ENCODE results near the gene PARVA. TPM values are rescaled to one million over a fixed set of nuclear protein-coding genes. Genes with fewer than 3 reads are reported as not detected.

The PARVA gene
- total and polyA plus RNA-seq, 7 donors: 15.7 to 195 (median 110) TPM

DNA sequence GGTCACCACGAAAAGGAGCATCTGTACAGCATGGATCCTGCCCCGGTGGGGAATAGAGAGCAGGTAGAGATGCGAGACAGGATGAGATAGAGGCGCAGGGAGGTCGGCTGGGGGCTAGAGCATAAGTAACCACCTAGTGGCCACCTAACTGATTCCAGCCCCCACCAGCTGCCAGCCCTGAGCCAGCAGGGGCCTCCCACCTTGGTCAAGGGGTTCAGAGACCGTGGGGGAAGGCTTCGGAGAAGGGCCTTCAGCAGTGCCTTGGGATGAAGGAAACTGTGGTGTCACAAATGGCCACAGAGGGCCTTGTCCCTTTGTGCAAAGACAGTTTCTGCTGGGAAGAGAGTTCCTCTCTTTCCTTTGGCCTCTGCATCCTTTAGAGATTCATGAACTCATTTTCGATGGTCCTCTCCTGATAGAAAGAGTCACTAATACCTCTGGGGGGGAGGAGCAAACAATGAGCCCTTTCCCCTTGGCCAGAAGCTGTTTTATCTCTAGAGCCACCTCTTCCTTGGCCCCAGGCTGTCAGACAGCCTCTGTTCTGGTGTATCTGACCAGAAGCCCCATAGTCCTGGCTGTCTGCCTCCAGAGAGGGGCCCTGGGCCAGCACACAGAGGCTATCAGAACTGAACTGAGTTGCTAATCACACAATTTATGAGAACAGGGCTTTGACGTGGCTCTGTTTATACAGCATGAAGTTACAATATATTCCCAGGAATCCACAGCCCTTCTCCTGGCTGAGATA is 146.0 kb downstream of the PARVA start:
- H3K27me3 ChIP-seq: no peaks in the 10 kb centered on the region
- H3K4me1 ChIP-seq: peaks cover 0 to 51% (median 38%) of the 10 kb centered on the region in 4 donors
- WGBS, 2 donors: 88 to 91% methylated on average over 9 of the region's 9 CpGs
- intact Hi-C loops (cut with DNase I): no loop called here
- peak overlapping the region; percentile 33 to 64 (median 50) for H3K27ac ChIP-seq
- peaks cover 7 to 76% (median 19%) of the 10 kb centered on the region in 4 donors for H3K36me3 ChIP-seq
- no peaks in the 10 kb centered on the region for H3K9me3 ChIP-seq
- no peak overlapping the region for H3K4me3 ChIP-seq
- no peak for TF ChIP-seq POLR2AphosphoS5 (IDR thresholded peaks at IDR 0.05)
- TF ChIP-seq, protein P1, sequence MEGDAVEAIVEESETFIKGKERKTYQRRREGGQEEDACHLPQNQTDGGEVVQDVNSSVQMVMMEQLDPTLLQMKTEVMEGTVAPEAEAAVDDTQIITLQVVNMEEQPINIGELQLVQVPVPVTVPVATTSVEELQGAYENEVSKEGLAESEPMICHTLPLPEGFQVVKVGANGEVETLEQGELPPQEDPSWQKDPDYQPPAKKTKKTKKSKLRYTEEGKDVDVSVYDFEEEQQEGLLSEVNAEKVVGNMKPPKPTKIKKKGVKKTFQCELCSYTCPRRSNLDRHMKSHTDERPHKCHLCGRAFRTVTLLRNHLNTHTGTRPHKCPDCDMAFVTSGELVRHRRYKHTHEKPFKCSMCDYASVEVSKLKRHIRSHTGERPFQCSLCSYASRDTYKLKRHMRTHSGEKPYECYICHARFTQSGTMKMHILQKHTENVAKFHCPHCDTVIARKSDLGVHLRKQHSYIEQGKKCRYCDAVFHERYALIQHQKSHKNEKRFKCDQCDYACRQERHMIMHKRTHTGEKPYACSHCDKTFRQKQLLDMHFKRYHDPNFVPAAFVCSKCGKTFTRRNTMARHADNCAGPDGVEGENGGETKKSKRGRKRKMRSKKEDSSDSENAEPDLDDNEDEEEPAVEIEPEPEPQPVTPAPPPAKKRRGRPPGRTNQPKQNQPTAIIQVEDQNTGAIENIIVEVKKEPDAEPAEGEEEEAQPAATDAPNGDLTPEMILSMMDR (IDR thresholded peaks at IDR 0.05): no peak
- TF ChIP-seq POLR2A (IDR thresholded peaks at IDR 0.05): no peak
- no peak for TF ChIP-seq EP300 (IDR thresholded peaks at IDR 0.05)
- DNase-seq: peak; percentile 57

DNA sequence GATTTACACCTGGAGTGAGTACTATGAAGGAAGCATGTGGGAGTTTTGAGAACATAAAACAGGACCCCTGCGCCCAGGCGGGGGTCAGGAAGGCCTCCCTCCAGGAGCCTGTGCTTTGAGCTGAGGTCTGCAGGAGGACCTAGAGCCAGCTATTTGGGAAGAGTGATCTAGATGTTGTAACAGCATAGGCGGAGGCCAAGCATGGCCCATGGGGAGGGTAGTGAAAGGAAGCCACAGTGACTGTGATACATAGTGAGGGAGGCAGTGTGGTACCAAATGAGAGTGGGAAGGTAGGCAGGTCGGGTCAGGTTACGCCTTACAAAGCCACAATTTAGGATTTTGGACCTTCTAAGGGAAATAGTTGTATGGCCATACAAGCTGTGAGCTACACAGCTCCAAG is 147.5 kb downstream of the PARVA start:
- intact Hi-C loops (cut with DNase I): no loop called here
- peak; percentile 75 for DNase-seq
- WGBS, 2 donors: 73 to 75% methylated on average over 5 of the region's 5 CpGs
- no peak for TF ChIP-seq EP300 (IDR thresholded peaks at IDR 0.05)
- no peak for TF ChIP-seq POLR2AphosphoS5 (IDR thresholded peaks at IDR 0.05)
- TF ChIP-seq, protein P1 (IDR thresholded peaks at IDR 0.05): no peak
- no peak for TF ChIP-seq POLR2A (IDR thresholded peaks at IDR 0.05)
- Histone ChIP-seq H3K4me1 (peaks cover 0 to 39% (median 33%) of the 10 kb centered on the region in 4 donors), H3K9me3 (no peaks in the 10 kb centered on the region), H3K27me3 (no peaks in the 10 kb centered on the region), H3K36me3 (peaks cover 9 to 75% (median 20%) of the 10 kb centered on the region in 4 donors), H3K27ac (peak overlapping the region; percentile 29 to 64 (median 56)), H3K4me3 (no peak overlapping the region)

DNA sequence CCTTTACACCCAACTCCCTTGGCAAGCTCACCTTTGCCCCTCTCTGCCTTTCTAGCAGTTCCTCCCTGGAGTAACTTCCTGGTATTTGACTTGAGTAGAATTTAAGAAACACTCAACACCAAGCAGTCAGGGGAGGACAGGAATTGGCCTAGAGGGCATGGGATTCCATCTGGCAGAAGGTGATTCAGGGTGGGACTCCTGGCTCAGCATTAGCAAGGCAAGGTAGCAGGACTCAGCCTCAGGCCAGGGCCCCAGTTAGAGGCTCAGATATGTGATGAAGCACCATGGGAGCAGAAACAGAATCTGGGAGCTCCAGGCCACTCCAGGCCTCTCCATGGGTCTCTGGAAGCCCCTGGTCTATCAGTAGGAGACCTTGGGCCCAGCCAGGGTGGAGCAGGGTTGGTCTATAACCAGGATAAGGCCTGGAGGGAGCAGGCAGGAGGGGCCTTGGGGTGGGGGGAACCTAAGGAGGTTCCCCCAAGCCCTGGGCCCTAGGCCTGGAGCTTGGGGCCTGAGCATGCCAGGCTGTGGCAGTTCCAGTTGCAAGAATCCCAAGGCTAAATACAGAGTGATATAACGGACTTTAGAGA is 148.2 kb downstream of the PARVA start:
- H3K27ac ChIP-seq: peak overlapping the region; percentile 29 to 64 (median 56)
- peaks cover 9 to 68% (median 19%) of the 10 kb centered on the region in 4 donors for H3K36me3 ChIP-seq
- TF ChIP-seq EP300 (IDR thresholded peaks at IDR 0.05) (no peak), POLR2AphosphoS5 (IDR thresholded peaks at IDR 0.05) (no peak), POLR2A (IDR thresholded peaks at IDR 0.05) (no peak)
- TF ChIP-seq, protein P1 (IDR thresholded peaks at IDR 0.05): no peak
- H3K9me3 ChIP-seq: no peaks in the 10 kb centered on the region
- peak; percentile 61 for DNase-seq
- peaks cover 0 to 32% (median 32%) of the 10 kb centered on the region in 4 donors for H3K4me1 ChIP-seq
- no peaks in the 10 kb centered on the region for H3K27me3 ChIP-seq
- no peak overlapping the region for H3K4me3 ChIP-seq
- intact Hi-C loops (cut with DNase I): no loop called here
- WGBS, 2 donors: 87 to 95% methylated on average over 1 of the region's 1 CpG

DNA sequence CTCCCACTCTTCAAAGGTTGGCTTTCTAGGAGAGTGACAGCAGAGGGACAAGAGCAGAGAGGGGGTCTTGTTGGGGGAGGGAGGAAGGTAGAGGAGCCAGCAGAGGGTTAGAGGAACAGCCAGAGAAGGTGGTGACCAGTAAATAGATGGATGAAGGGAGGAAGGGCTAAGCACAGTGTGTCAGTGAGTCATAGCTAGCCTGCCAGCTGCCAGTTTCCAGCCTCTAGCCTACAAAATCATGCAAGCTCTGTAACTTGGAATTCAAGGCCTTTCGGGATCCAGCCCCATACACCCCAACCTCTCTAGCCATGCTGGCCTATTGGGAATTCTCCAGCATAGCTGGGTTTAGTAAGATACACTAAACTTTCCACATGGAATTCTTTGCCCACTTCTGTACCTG is 149.4 kb downstream of the PARVA start:
- Histone ChIP-seq H3K4me3 (no peak overlapping the region), H3K36me3 (peaks cover 15 to 68% (median 26%) of the 10 kb centered on the region in 4 donors), H3K4me1 (peaks cover 0 to 32% (median 32%) of the 10 kb centered on the region in 4 donors), H3K27me3 (no peaks in the 10 kb centered on the region), H3K9me3 (no peaks in the 10 kb centered on the region), H3K27ac (peak overlapping the region; percentile 39 to 64 (median 52))
- TF ChIP-seq EP300 (IDR thresholded peaks at IDR 0.05): no peak
- TF ChIP-seq POLR2A (IDR thresholded peaks at IDR 0.05): no peak
- TF ChIP-seq, protein P1 (IDR thresholded peaks at IDR 0.05): no peak
- no peak for TF ChIP-seq POLR2AphosphoS5 (IDR thresholded peaks at IDR 0.05)
- DNase-seq: no peak
- intact Hi-C loops (cut with DNase I): no loop called here
- 83 to 85% methylated on average over 1 of the region's 1 CpG for WGBS, 2 donors

Measured in sigmoid colon (tissue), 7 donors.